Activated CD8-positive, alpha-beta memory T cell treated with anti-CD3 and anti-CD28 coated beads, Interleukin-2, amount 50 U/mL, for 24 hours (primary cell): Measurements from ENCODE around the gene ENO2.

Source experiments
- DNase-seq: peaks from one replicate; pipeline ENCODE4 v3.0.0-alpha.2; 2020; ENCODE audit errors: extremely low read depth

The ENO2 gene

GRCh38 chr12:6948873-6949594 lies 34.7 kb downstream of the ENO2 start:
- DNase-seq, result no peak

DNA sequence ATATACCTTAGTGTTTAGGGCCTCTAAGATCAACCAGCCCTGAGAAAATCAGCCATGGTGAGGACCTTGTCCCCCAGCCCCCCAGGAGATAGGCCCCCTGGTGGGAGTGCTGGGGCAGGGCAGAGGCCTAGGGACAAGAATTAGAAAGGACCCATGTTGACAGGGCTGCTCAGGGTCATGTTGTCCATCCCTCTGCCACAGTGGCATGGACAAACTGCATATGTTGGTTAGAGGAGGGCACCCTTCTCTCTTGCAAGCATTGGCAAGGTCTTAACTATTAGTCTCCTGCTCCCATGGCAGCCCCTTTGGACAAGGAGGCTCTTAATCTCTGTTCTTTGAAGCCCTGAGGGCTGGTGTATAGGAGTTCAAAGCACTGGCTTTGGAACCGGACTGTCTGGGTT lies 36.0 kb downstream of the ENO2 start:
- no peak for DNase-seq

- no peak for DNase-seq
Observed at GRCh38 chr12:6950811-6951540, 36.6 kb downstream of the ENO2 start, which contains the start of gene PTPN6. Gene PTPN6, plus strand, starts transcription at chr12:6951356. Its CDS starts 157 bp downstream, at chr12:6951513.

GRCh38 chr12:6951551-6952120 lies 37.3 kb downstream of the ENO2 start:
- no peak for DNase-seq

GRCh38 chr12:6952121-6952862 lies 37.9 kb downstream of the ENO2 start:
- DNase-seq, result no peak

GRCh38 chr12:6952863-6953441 lies 38.6 kb downstream of the ENO2 start:
- DNase-seq, result no peak

- peak; percentile 72 for DNase-seq
Observed at GRCh38 chr12:6953442-6954315, 39.3 kb downstream of the ENO2 start.

GRCh38 chr12:6954316-6955107 lies 40.1 kb downstream of the ENO2 start:
- no peak for DNase-seq

- no peak for DNase-seq
Observed at GRCh38 chr12:6955108-6956020, 41.0 kb downstream of the ENO2 start.

DNA sequence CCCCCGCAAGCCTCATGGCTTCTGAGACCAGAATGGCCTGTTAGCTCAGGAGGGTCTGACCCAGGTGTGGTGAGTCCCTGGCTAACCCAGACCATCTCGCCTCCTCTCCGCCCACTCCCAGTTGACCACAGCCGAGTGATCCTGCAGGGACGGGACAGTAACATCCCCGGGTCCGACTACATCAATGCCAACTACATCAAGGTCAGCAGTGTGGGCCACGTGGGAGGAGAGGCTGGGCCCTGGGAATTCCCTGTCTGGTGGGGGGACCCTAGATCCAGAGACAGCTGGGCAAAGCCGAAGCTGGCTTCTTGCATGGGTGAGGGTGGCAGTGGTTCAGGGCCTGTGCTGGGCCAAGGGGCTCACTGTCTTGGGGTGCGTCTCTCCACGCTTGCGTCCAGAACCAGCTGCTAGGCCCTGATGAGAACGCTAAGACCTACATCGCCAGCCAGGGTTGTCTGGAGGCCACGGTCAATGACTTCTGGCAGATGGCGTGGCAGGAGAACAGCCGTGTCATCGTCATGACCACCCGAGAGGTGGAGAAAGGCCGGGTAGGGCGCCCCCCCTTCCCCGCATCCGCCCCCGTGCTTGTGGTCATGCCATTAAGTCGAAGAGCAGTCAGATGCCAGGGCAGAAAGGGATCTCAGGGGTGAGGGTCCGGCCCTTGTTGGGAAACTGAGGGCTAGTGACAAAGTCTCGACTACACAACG lies 41.8 kb downstream of the ENO2 start:
- no peak for DNase-seq

DNA sequence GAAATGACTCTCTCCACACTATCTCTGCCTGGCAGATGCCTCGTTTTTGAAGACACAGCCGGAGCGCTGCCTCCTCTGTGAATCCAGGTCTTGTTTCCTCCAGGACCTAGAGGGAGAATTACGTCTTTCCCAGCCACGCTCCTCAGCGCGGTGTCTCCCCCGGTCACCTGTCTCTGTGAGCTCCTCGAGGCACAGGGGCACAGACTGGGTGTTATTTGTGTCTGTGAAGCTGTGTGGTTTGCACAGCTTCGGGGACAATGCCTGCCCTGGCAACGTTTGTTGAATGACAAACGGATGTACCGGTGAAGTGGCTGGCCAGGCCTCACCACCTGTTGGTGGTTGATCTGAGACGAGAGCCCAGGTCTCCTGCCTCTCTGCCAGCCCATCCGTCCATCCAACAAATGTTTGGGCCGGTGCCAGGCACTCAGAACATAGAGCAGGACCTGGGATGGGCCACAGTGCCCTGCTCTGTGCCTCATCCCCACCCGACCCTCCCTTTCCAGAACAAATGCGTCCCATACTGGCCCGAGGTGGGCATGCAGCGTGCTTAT lies 42.8 kb downstream of the ENO2 start:
- no peak for DNase-seq

DNA sequence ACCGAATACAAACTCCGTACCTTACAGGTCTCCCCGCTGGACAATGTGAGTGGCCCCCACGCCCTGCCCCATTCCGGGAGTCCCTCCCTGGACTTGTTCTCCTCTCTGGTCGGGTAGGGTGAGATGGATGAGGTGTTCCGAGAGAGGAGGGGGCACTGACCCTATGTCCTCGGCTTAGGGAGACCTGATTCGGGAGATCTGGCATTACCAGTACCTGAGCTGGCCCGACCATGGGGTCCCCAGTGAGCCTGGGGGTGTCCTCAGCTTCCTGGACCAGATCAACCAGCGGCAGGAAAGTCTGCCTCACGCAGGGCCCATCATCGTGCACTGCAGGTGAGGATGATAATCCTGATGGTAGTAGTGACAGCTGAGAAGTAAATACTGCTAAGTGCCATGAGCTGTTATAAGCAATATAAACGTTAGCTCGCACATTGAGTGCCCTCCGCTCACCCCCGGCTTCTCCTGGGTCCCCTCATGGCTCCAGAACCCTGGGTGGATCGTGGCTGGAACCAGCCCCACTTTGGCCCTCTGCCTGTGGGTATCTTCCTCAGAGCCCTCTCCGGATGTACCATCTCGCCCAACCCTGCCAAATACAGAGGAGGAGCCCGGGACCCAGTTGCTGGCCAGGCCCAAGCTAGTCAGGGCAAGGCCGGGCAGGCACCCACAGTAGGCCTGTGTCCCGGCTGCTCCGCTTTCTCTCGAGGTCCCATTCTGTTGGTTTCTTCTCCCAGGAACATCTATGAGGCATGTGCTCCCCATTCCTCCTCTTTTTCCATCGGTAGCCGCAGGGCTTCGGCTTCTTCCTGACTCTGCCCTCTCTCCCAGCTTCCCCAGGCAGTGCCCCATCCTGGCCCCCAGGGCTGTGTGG lies 43.6 kb downstream of the ENO2 start:
- DNase-seq, result no peak

DNA sequence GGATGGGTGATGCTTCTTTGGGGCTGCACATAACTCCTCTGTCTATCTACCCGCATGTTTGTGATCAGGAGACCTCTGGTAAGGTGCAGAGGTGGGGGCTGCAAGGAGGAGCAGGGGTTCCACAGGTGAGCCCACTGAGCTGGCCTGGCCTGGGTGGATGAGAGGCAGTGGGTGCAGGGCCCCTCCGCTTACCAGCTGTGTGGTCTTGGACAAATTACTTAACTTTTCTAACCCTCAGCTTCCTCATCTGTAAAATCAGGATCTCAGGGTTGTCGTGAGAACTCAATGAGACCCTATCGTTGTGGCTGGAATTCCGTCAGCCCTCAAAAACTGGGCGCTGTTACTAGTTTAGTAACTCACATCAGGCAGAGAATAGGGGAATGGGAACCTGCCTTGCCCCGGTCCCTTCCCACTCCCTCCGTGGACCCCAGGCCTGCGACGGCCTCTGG lies 44.3 kb downstream of the ENO2 start:
- DNase-seq, result no peak

DNA sequence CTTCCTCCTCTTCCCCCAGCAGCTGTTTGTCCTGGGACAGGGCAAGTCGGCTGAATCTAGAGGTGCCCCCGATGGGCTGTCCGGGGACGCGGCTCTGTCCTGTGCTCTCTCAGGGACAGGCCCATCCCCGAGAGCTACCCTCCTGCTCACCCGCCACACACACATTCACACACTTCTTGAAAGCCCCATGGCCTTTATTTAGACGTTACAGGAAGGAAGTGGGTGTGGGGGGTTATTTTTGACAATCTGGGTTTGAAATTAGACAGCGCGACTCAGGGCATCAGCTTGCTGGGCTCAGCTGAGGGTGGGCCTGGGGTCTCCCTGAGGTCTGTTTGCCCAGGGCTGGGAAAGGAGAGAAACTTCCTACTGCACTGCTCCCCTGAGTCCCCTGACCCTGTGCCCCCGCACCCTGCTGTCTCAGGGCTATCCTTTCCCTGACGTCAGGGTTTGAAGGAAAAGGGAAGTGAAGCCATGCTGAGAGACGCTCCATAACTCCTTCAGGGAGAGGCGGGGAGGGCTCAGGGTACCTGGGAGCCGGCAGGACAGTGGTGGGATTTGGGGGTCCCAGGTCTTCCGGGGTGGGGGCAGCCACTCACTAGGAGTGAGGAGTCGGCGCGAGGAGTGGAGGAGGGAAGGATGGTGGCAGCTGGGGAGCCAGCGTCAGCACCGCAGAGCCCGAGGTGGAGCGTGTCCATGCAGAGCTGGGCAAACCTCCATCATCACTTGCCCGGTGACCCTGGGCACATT lies 44.9 kb downstream of the ENO2 start:
- DNase-seq, result no peak

- no peak for DNase-seq
Observed at GRCh38 chr12:6959805-6960592, 45.6 kb downstream of the ENO2 start.
